OCI-LY3 (cell line): ENCODE data around the gene FRMD4B.

Source experiments
- CTCF ChIP-seq: fragments of 200-600, 300-600 bp; sonication (generic); IDR thresholded peaks from 2 replicates; pipeline ENCODE4 v1.5.1; 2014; ENCODE audit warnings: antibody characterized with exemption, low read length, low read depth
- EZH2phosphoT487 ChIP-seq: fragments of 200-600 bp; shearing (Covaris generic); IDR thresholded peaks from 2 replicates; pipeline ENCODE4 v1.6.1; 2018; ENCODE audit warnings: antibody characterized with exemption, mixed run types, low read depth

- TF ChIP-seq CTCF (no peak), EZH2phosphoT487 (no peak)
These were observed 184.2 kb downstream of the FRMD4B start for GRCh38 chr3:69201658-69202057.
